ENCODE results near the gene NLGN4X. TPM values are rescaled to one million over a fixed set of nuclear protein-coding genes. Genes with fewer than 3 reads are reported as not detected.

NLGN4X gene
- total RNA-seq, 1 donor from 2014 or later: 45.0 TPM

GRCh38 chrX:5991393-5991792 is 237.3 kb downstream of the NLGN4X start:
- no peak overlapping the region for H3K27ac Mint-ChIP-seq
- H3K4me1 Mint-ChIP-seq (ENCODE audit: low read depth): peaks cover 2% of the 10 kb centered on the region
- TF ChIP-seq CTCF (IDR thresholded peaks at IDR 0.05; ENCODE audit: unreplicated experiment): no peak
- peaks cover 1% of the 10 kb centered on the region for H3K36me3 Mint-ChIP-seq (ENCODE audit: insufficient read depth)
- H3K27me3 Mint-ChIP-seq: no peaks in the 10 kb centered on the region
- DNase-seq (ENCODE audit: low spot score, unreplicated experiment): no peak
- no peak overlapping the region for H3K4me3 Mint-ChIP-seq (ENCODE audit: low read depth)
- H3K9me3 Mint-ChIP-seq (ENCODE audit: low read depth): no peaks in the 10 kb centered on the region

GRCh38 chrX:5979338-5979737 is 249.3 kb downstream of the NLGN4X start:
- DNase-seq (ENCODE audit: low spot score, unreplicated experiment): no peak
- peaks cover 7% of the 10 kb centered on the region for H3K9me3 Mint-ChIP-seq (ENCODE audit: low read depth)
- no peaks in the 10 kb centered on the region for H3K36me3 Mint-ChIP-seq (ENCODE audit: insufficient read depth)
- TF ChIP-seq CTCF (IDR thresholded peaks at IDR 0.05; ENCODE audit: unreplicated experiment): no peak
- H3K4me1 Mint-ChIP-seq (ENCODE audit: low read depth): peaks cover 3% of the 10 kb centered on the region
- H3K27ac Mint-ChIP-seq: no peak overlapping the region
- no peak overlapping the region for H3K4me3 Mint-ChIP-seq (ENCODE audit: low read depth)
- no peaks in the 10 kb centered on the region for H3K27me3 Mint-ChIP-seq

- TF ChIP-seq CTCF (IDR thresholded peaks at IDR 0.05; ENCODE audit: unreplicated experiment): no peak
- no peaks in the 10 kb centered on the region for H3K27me3 Mint-ChIP-seq
Measured at GRCh38 chrX:5976332-5976731, 252.3 kb downstream of the NLGN4X start.

GRCh38 chrX:5971300-5971699 is 257.4 kb downstream of the NLGN4X start:
- Mint-ChIP-seq H3K27ac (no peak overlapping the region), H3K36me3 (ENCODE audit: insufficient read depth) (no peaks in the 10 kb centered on the region), H3K4me3 (ENCODE audit: low read depth) (no peak overlapping the region), H3K9me3 (ENCODE audit: low read depth) (no peaks in the 10 kb centered on the region), H3K4me1 (ENCODE audit: low read depth) (no peaks in the 10 kb centered on the region), H3K27me3 (no peaks in the 10 kb centered on the region)
- DNase-seq (ENCODE audit: low spot score, unreplicated experiment): no peak
- TF ChIP-seq CTCF (IDR thresholded peaks at IDR 0.05; ENCODE audit: unreplicated experiment): no peak

More at GRCh38 chrX:5976332-5976731, 252.3 kb downstream of the NLGN4X start:
- no peaks in the 10 kb centered on the region for H3K9me3 Mint-ChIP-seq (ENCODE audit: low read depth)
- no peak for DNase-seq (ENCODE audit: low spot score, unreplicated experiment)
- H3K36me3 Mint-ChIP-seq (ENCODE audit: insufficient read depth): no peaks in the 10 kb centered on the region
- no peak overlapping the region for H3K27ac Mint-ChIP-seq
- no peaks in the 10 kb centered on the region for H3K4me1 Mint-ChIP-seq (ENCODE audit: low read depth)
- H3K4me3 Mint-ChIP-seq (ENCODE audit: low read depth): no peak overlapping the region

GRCh38 chrX:5965406-5965805 is 263.3 kb downstream of the NLGN4X start:
- Mint-ChIP-seq H3K9me3 (ENCODE audit: low read depth) (no peaks in the 10 kb centered on the region), H3K27me3 (no peaks in the 10 kb centered on the region), H3K27ac (no peak overlapping the region), H3K4me3 (ENCODE audit: low read depth) (no peak overlapping the region), H3K36me3 (ENCODE audit: insufficient read depth) (no peaks in the 10 kb centered on the region), H3K4me1 (ENCODE audit: low read depth) (no peaks in the 10 kb centered on the region)
- DNase-seq (ENCODE audit: low spot score, unreplicated experiment): no peak
- TF ChIP-seq CTCF (IDR thresholded peaks at IDR 0.05; ENCODE audit: unreplicated experiment): no peak

Measured in progenitor cell of endocrine pancreas (in vitro differentiated cells).